ENCODE results near the gene RNF144A.

RNF144A gene

DNA sequence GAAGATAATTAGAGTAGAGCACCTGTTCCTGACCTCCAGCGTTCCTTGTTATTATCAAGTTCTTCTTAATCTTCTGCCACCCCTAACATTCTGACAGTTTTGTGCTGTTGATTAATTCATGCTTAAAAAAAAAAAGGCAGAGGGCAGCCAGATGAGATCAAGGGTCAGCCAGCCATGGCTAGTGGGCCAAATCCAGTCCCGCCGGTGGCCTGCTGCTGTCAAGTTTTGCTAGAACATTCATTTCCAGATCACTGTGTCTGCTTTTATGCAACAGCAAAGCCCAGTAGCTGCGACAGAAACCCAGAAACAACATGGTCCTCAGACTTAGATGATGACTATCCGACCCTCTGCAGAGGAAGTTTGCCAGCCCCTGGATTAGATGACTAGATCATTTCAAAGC is 101.6 kb downstream of the RNF144A start:
- DNase-seq: no peak

DNA sequence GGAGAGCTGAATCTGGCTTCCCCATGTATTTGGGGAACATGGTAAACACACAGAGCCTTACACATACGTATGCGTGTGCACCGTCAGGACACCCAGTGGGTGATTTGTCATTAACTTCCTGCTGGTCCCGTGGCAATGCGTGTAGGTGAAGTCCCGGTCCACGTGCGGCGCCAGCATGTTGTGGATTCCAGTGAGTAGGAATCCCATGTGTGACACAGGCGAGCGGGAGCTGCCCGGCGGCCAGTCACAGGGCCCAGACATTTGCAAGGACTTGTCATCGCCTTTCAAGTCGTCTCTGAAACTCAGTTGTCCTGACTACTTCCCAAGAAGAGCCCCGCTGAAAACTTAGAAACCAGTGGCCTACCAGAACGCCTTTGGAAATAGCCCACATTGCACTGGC is 102.0 kb downstream of the RNF144A start:
- DNase-seq: no peak

DNA sequence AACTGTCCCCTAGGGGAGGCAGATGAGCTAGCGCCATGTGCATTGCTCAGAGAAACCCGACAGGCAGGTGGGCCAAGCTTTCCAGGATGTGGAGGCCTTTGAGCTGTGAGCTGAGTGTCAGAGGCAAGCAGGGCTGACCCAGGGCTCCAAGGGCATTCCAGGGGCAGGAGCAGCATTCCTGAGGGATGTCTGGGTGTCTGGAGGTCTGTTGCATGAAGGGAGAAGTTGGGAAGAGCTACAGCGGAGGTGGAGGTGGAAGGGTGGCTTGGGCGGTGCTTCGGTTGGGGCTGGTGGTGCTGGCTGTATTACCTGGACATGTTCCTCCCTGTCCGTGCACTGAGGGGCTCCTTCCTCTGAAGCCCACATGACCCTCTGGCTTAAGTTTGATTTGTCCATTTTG is 102.8 kb downstream of the RNF144A start:
- DNase-seq: no peak

DNA sequence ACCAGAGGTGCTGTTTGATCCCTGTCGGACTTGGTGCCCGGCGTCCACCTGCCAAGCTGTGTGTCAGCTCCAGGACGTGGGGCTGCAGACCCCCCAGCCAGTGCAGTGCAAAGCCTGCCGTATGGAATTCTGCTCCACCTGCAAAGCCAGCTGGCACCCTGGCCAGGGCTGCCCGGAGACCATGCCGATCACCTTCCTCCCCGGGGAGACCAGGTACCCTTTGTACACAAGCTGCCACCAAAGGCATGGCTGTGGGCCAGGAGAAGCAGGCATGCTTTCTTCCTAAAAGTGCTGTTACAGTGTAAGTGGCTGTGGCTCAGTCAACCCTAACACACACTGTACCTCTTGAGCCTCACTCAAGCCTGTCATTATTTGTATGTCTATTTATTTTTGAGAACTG is 103.3 kb downstream of the RNF144A start:
- no peak for DNase-seq

DNA sequence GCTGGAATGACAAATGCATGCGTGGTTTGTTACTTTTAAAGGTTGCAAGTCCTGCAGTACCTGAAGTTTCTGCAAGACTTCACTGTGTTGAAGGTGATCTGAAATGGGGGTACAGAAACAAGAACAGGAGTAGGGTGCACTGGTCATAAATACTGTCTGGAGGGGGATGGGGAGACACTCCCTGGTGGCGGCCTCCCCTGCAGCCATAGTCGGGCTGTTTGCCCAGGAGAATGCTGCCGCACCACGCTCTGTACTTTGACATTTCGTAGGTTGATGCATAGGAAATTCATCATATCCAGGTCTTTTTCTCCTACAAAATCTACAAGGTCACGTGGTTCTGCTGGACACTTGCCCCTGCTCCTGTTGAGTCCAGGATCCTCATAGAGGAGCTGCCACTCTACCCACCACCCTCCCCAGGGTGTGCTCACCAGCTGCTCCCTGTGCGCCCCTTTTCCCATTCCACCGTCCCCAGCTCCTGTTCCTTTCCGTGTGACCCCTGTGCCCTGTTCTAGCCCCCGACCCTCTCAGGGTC is 103.8 kb downstream of the RNF144A start:
- no peak for DNase-seq

DNA sequence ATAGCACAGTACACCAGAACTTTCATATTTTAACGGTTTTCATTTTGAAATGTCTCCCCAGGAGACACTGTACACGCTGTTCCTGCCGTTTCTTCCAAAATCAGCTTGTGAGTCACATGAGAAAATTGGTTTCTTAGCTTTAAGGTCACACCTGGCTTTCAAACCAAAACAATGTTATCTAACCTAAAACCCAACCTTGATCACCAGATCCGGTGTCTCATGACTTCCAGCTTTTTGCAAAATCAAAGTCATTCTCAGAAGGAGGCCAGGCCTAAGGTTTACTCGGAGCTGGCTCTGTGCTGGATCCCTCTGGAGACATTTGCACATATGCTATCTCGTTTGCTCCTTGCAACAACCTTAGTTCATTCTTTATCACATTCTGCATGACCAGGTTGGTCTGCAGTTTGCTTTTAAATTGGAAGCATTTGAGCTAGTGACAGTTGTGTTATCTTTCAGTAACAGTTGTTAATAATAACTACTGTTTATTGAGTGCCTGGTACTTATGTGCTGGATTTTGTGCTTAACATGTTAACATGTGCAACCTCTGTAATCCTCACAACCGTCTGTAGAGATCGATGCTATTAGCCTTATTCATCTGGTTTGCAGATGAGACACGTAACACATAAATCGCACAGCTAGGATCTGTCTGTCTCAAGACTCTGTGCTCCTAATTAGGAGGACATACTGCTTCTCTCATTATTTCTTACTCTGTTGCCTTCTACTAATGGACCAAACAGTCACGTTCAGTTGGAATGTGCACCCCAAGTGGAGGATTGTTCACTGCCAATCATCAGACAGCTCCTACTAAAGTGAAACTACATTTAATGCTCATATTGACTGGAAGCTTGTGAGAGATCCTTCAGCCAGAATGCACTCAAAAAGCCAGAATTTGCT is 105.5 kb downstream of the RNF144A start:
- peak in 6 of 56 donors; percentile 32 to 46 (median 38) for DNase-seq

DNA sequence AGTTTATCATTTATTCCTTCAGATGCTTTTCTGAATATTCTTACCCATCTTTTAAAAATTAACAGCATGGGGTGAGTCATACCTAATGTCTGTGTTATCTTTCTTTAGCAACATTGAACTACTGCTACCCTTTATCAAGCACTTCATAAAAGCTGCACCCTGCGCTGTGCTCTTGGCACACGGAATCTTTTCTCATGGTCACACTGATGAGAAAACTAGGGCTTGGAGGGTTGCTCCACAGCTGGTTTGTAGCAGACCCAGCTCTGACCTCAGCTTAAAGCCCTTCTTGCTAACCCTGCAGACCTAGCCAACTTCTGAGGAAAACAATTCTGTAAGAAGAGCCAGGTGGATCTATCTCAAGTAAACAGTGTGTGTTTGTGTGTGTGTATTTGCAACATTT is 106.3 kb downstream of the RNF144A start:
- DNase-seq: no peak

DNA sequence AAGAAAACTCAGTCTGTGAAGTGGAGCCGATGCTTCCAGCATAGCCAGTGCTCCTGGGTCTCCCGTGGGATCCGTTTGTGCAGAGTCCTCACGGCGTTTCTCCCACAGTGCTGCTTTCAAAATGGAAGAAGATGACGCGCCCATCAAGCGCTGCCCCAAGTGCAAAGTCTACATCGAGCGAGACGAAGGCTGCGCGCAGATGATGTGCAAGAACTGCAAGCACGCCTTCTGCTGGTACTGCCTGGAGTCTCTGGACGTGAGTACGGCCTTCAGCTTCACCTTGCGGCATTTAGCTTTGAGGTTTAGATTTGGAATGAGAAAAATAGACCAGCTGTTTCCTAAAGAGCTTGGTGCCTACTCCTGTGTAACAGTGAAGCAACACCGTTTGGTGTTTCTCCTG is 107.0 kb downstream of the RNF144A start:
- DNase-seq: no peak

DNA sequence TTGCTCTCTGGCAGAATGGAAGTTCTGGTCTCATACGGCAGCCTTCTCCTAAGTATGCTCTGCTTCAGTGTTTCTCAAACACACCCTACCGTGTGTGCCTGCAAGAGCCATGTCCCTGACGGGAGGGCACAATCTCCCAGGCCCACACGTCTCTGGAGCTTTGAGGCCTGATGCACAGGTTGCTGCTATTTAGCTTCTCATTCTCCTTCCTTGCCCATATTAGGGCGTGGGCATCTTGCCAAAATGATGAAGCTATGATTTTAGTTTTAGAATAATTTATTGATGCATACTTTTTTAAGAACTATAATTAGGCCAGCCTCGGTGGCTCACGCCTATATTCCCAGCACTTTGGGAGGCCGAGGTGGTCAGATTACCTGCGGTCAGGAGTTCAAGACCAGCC is 107.9 kb downstream of the RNF144A start:
- DNase-seq: no peak

DNA sequence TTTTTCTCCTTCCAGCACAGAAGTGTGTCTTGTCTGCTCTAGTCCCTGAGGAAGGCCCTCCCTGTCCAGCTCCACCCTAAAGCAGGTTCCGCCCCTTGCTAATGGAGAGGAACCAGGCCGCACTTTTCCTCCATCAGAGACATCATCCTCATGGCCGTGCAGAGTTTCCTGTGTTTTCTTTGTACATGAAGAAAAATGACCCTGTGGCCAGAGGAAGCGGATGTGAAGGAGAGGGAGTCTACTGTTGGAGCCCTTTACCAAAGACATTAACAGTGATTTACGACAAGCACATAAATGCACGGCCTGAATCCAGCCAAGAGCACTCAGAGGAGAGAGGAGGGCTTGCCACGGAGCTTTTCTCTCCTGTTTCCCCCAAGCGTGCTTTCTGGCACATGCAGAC is 109.5 kb downstream of the RNF144A start:
- DNase-seq: no peak

DNA sequence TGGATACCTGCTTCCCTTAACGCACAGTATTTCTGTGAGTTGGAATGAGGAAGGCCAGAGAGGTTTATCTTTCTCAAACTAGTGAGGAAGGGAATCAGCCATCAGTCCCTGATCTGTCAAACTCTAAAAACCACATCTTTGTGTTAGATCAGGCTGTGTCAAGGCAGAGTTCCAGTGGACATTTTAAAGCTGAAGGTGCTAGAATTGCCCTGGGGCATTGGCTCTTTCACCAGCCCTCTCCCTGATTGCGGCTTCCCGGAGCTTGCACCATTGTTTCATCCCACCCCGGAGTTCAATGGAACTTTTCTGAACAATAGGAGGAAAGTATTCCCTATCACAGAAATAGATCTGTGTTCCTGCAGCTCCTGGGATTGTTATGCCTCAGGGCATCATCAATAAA is 110.2 kb downstream of the RNF144A start:
- no peak for DNase-seq

DNA sequence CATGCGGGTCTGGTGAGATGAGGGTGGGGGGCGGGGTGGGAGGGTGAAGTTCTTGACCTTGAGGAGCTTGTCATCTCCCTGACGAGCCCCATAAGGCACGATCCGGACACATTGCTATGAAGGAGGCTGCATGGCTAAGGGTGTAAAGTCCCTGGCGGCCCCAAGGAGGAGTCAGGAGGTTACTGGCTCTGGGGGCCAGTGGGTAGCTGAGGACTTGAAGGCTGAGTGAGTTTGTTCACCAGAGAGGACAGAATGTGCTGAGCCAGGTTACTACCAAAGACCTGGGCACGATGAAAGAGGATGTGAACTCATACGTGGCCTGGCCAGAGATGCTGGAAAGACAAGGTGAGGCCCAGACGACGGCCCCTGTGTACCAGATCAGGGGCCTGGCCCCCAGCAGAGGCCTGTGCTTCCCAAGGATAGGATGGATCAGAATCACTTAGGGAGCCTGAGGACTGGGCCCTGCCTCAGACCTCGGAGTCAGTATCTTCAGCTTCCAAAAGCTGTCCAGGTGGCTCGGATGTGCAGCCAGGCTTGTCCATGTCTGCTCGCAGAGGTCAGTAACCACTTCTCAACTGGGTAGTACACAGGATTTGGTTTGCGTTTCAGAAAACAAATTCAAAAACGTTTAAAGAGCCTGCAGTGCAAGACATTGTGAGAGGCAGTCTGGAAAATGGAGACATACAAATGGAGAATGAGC is 110.9 kb downstream of the RNF144A start:
- no peak for DNase-seq

DNA sequence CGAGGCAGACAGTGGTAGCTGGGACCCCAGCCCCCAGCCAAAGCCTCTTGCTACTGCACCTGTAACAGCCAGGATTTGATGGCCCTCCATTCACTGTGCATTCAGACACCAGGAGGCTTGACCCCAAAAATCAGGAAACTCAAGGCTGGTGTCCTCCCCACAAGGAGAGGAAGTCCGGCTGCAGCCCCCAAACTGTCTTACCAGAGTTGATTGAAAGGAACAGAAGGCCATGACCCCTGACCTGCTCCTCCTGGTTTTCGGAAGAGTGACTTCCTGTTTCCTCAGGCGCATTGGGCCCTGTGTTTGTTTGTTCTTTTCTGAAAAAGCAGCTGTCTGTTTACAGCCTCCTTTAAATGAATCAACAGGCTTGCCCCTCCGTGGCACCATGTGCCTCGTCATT is 111.6 kb downstream of the RNF144A start:
- DNase-seq: no peak

DNA sequence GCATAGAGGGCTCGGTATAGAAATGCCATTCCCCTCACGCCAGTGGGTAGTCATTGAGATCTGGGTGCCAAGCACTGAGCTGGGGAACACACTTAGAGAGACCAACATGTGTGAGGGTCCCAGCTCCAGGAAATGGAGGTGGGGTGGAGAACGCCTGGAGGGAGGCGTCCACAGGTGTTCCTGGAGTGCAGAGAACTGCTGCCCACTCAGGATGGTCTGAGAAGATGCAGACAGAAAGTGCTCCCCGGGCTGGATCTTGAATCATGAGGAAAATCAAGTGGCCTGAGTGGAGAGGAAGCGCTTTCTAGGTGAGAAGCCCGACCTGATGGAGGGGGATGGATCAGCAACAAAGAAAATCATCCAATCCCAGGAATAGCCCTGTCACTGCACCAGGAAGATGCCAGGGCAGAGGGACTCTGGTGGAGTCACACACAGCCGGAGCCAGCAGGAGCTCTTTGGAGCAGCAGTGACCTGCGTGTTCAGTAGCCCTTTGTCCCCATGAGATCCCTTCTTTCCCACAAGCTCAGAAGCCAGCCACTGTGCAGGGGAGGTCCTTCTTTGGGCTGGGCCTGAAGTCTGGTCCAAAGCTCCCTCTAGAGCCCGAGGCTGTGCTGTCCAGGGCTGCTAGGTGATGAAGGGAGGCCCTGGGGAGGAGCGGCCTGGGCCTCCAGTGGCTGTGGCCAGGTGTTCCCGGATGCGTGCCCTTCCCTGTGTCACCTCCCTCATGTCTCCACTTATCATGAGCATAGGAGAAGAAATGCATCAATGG is 112.3 kb downstream of the RNF144A start:
- DNase-seq: peak in 7 of 56 donors; percentile 17 to 47 (median 29)

DNA sequence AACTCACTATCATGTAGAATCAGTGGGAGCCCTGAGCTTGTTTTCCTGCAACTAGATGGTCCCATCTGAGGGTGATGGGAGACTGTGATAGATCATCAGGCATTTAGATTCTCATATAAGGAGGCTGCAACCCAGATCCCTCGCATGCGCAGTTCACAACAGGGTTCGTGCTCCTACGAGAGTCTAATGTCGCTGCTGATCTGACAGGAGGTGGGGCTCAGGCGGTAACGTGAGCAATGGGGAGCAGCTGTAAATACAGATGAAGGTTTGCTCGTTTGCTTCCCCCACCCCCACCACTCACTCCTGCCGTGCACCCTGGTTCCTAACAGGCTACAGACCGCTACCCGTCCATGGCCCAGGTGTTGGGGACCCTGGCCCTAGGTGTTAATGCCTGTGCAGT is 113.6 kb downstream of the RNF144A start:
- peak in 14 of 56 donors; percentile 19 to 73 (median 45) for DNase-seq

DNA sequence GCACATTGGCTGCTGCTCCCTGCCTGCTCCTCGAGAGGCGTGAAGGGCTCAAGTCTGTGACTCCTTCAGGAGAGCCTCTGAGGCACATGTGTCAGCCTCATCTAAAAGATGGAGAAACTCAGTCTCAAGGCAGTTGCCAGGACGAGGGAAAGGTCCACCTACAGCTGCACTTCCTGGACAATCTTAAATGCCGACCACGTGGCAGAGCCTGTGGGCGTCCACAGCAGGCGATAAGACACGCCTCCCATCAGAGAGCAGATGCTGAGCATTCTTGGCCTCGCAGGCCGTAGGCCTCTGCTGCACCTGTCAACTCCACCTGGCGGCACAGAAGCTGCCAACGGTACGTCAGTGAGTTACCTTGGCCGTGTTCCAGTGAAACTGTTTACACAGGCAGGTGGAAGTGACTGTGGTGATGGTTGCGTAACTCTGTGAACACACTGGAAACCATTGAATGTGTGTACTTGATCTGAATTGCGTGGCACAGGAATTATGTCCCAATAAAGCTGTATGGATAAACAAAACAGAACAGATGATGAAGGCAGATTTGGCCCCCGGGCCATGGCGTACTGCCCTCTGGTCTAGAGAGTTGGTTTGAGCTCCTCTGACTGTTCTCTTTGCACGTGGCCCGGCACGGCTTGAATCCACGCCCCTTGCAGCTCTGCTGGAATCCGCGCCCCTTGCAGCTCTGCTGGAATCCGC is 114.5 kb downstream of the RNF144A start:
- DNase-seq: peak in 3 of 56 donors; percentile 25 to 35 (median 35)

DNA sequence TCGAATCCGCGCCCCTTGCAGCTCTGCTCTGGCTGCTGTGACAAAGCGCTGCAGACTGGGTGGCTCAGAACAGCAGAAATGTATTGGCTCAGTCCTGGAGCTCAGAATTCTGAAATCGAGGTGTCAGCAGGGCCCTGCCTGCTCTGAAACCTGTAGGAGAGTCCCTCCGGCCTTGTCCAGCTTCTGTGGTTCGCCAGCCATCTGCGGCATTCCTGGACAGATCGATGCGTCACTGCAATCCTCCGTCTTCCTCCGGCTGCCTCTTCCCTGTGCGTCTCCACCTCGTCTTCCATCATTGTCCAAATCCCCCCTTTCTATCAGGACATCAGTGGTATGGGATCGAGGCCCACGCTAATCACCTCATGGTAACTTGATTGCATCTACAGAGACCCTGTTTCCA is 115.2 kb downstream of the RNF144A start:
- no peak for DNase-seq

DNA sequence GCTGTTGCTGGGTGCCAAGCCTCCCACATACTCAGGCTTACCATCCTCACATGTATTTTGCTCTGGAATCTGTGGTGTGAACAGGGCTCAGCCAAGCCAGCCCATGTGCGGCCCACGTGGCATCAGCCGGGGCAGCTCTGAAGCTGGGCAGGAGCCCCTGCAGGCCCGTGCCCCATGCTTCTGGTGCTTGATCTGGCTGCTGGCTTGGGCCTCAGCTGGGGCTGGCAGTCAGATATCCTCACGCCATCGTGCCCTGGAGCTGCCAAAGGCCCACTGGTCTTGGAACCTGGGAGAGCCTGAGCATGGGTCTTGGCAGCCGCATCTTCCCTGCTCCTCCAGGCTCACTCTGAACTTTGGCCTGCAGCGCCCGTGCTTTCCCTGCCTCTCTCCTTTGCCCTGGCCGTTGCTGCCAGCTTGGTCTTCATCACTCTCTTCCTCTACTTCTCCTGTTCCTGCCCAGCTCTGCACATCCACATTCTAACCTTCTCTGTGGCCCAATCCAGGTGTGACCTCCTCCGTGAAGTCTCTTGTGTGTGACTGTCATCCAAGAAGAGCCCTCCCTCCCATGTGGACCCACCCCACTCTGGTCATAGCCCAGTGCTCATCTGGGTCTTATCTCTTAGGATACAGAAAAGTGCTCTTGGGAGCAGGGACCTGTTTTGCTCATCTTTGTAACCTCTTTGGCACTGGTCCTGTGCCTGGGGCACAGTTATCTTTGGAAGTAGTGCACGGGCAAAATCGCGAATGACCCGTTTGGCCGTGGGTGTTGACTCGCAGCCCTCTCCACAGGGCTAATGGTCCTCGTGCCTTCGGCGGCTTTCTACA is 116.1 kb downstream of the RNF144A start:
- no peak for DNase-seq

DNA sequence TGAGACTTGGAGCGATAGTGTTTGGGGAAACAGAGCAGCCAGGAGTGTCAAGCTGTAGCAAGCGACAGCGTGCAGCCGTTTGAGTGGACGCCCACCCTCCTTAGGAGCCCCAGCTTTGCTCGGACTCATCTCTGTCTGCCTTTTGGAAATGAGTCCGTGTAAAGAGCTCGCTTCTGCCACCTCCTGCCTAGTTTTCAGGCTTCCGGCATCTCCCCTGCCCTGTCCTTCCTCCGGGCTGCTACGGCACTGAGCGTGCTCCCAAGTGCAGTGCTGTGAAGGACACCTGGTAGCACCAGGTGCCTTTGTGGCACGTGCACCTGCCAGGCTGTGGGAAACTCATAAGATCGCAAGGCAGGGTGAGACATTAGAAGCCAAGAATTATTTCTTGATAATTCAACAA is 117.1 kb downstream of the RNF144A start:
- DNase-seq: no peak

DNA sequence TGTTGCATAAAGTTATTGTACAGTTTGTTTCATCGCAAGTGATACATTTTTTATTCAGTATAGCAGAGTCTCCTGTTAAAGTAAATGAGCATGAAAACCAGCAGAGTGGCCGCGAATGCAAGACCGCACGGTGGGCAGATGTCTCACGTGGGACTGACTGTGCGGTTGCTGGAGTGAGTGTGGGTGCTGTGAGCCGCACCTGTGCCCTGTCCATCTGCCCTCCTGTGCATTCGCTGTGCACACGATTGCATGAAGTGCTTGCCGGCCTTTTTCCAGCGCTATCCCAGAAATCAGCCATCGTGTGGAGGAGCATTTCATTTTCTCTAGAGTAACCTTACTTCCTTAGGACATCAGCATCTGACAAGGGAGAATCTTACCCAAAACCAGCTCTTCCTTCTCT is 118.7 kb downstream of the RNF144A start:
- DNase-seq: no peak

Measured in nucleus accumbens (tissue), 56 donors.